ENCODE measurements around the gene TMEM51.

Gene TMEM51

GRCh38 chr1:15201221-15201620 is 47.7 kb downstream of the TMEM51 start:
- DNase-seq, result no peak

DNA sequence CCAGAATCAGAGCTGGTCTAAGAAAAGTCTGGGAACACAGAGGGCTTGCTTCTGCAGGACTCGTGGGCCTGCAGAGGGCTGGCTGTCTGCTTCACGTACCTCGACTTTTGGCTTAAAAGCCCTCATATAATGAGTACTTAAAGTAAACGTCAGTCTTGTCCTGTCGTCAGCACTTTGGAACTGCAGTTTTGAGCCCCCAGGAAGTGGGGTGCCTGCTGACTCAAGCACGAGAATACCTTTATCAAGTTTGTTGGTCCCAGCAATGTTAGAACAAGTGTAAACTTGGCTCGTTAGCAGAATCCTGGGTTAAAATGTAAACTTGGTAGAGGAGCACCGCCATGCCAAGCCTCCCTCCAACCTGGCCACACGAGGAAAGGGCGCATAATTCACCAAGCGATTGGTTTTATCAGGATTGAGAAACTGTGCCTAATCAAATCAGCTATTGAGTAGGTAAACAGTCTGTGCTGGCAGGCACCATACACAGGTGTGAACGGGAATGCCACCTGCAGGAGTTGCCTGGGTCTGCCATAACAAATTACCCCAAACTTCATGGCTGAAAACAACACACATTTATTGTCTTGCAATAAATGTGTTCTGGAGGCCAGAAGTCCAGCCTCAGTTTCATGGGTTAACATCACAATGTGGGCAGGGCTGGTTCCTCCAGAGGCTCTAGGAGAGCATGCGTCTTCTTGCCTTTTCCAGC is 48.5 kb downstream of the TMEM51 start:
- DNase-seq, result no peak

DNA sequence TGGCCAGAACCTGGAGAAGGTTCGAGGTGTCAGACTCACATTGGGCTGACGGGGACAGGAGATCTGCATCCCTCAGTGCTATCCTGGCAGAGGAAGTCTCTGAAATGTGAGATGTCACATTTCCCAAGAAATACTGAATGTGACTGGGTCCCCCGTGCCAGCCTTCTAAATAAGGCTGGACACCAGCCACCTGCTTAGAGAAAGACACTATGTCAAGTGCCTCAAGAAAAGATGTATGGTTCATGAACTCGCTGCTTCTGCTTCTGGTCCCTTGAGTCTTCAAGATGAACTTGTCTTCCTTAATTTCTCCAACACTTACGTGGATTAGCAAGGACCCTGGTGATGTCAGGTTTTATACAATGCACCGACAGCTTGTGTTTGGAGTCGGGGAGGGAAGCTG is 51.4 kb downstream of the TMEM51 start:
- no peak for DNase-seq

DNA sequence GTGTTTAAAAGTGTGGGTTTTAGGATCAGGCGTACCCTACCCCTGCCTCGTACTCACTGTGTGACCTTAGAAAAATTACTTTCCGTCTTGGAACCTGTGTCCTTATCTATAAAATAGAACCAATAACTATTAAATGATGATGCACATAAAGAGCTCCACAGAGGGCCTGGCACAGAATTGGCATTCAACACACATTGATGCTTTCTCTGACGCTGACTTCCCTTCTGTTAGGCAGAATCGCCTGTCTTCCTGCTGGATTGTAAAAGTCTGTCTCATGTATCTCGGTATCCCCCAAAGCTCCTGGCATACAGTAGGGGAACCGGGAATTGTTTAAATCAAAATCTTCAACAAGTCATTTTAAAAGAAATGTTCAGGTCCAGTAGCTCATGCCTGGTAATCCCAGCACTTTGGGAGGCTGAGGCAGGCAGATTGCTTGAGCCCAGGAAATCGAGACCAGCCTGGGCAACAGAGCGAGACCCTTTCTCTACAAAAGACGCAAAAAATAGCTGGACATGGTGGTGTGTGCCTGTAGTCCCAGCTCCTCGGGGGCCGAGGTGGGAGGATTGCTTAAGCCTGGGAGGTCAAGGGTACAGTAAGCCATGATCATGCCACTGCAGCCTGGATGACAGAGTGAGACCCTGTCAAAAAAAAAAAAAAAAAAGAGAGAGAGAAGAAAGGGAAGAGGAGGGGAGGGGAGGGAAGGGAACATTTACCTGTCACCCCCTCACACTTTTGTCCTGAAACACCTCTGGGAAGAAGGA is 52.2 kb downstream of the TMEM51 start:
- no peak for DNase-seq

- no peak for DNase-seq
These were observed 53.0 kb downstream of the TMEM51 start for GRCh38 chr1:15206418-15207030.

DNA sequence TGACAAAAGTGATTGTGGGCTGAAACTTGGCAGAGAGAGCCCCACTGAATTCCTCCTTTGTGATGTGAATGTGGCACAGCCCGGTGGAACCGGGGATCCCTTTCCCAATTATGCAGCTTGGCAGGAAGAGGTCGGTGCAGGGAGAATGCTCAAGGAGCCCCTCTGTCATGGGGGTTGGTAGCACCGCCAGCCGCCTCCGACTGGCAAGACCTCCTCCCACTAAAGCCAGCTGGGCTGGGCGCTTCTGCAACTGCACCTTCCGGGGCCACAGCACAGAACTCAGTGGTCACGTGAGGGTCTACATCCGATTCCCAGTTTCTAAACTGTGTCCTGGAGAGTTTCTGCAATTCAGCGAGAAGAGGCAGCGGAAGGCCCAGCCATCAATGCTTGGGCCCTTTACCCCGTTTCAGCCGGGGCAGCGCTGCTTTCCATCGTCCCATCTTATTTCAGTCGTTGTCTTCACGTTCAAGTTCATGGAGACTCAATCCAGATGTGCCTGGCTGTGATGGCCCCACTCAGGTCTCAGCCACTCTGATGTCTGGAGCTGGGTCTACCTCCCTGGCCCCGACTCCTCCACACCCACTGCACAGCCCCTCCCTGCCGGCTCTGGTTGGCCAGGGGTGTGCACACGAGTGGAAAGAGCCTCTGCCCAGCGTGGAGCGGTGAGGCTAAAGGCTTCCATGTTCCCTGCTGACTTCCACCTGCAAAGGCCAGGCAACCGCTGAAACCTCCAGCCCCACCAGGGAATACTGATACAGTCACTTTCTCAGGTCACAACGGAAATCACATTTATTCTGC is 53.7 kb downstream of the TMEM51 start:
- no peak for DNase-seq

DNA sequence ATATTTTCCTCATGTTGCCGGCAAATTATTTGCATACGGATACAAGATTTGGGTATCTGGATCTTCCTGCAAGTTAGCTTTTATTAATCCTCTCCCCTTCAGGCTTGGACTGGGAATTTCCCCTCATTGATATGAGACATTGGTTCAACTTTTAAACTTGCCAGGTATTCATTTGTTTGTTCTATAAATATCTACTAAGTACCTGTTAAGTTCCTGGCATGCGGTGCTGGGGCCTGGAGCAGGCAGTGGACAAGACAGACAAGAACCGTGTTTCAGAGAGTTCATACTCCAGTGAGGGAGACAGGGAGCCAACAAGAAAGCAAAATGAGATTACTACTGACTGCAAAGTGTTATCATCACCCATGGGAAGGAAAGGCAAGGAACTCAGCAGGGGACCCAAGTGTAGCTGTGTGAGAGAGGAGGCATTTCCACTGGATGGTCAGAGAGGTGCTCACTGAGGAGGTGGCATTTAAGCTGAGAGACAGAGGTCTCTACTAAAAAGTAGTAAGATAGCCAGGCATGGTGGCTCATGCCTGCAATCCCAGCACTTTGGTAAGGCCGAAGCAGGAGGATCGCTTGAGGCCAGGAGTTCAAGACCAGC is 54.4 kb downstream of the TMEM51 start:
- no peak for DNase-seq

DNA sequence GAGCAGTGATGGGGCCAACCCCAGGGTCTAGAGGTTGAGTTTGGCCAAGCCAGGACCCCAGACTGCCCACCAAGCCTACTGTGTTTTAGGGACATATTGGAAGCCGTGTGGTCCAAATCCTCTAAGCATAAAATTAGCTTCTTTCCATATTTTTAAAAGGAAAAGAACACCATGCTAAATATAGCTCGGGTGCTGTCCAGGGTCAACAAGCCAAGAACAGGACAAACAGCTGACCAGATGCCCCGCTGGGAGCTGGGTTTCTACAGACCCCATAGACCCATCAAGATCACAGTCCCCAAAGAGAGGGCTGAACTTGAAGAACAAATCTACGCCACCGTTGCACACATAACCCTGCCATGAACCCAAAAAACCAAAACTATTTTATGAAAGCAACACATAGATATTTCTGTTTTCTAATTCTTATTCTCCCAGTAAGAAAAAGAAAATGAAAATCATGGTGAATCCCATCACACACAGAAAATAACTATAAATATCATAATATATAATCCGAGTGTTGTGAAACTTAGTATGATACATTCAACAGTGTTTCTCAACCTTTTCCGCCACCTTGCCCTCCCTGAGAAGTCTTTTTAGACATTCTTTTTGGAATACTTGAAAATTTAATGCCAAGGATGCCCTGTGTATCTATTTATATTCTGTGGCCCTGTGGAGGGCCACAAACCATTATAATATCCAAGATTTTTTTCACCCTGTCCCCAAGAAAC is 57.3 kb downstream of the TMEM51 start:
- DNase-seq, result no peak

- DNase-seq, result no peak
These were observed 57.9 kb downstream of the TMEM51 start for GRCh38 chr1:15211424-15211823.

DNA sequence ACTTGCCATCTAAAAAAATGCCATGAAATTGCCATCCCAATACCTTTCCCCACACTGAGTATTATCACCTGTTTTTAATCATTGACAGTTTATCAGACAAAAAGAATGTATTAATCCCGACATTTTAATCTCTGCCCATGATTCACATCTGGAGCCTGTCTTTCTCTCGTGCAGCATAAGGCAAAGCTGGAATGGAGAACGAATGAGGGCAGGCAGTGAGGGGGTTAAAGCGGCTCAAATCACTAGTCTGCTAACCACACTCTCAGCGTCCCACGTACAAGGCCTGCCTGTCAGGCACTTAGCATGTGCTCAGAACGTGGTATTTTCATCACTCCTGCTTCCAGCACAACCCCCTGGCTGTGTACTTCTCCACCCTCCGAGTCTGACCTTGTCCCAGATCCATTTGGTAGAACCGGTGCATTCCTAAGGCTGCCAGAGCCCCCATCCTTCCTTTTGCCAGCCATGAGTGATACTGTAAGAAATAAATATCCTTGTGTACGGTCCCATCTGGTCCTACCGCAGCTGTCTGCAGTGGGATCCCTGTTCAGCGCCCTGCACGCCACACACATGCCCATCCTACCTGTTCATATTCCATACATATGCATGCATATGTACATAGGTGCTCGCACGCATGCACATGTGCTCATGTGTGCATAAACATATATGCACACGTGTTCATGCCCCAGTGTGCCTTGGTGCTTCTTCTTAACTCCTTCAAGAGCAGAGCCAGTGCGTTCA is 58.8 kb downstream of the TMEM51 start:
- DNase-seq, result no peak

GRCh38 chr1:15212954-15213291 is 59.4 kb downstream of the TMEM51 start:
- DNase-seq, result no peak

DNA sequence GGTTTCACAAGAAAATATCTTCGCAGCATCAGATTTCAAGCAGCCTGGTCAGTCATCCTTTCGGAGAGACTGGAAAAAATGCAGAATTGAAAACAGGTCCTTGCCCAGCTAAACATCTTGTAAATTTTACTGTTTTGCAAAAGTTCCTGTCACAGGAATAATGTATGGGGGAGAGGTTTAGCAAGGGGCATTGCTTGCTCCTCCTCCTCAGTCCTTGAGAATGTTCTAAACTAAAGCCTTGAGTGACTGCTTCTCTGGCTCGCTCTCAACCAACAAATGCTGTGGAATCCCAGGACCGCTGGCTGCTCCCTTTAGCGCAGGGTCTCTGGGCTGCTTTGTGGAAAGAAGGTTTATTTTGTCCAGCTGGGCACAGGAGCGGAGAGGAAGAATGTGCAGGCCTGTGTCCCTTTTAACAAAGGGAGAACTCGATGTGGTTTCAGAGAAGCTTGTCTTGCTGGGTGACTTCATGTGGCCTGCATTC is 59.8 kb downstream of the TMEM51 start:
- DNase-seq, result no peak

DNA sequence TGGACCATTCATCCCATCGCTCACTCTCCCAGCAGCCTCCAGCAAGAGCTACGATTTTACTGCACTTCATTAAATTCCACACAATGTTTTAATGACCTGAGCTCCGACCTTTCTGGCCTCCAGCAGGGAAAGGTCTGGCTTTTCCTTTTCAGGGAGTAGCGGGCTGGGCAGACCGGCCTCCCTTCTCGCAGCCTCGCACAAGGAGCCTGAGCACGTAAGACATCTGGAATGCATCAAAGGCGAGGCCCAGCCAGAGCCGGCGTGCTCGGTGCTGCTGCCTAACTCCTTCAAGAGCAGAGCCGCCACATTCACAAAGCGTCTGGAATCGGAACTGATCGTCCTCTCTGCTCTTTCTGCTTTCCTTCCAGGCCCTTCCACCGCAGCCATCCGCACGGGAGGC is 61.0 kb downstream of the TMEM51 start:
- no peak for DNase-seq

- DNase-seq, result no peak
These were observed 61.6 kb downstream of the TMEM51 start for GRCh38 chr1:15215116-15215515.

DNA sequence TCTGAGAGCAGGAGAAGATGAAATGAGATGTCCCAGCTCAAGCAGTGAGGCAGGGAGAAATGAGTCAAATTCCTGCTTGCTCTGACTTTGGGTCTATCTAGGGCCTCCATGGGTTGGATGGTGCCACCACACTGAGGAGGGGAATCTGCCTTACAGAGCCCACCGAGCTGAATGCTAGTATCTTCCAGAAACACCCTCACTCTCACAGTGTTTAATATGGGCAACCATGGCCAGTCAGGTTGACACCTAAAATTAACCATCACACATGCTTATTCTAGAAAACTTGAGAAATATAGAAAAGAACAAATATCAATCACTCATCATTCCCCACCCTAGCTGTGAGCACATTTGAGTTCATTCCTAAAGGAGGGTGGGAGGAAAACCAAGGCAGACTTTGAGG is 64.1 kb downstream of the TMEM51 start:
- no peak for DNase-seq

- peak; percentile 4 for DNase-seq
These were observed 65.0 kb downstream of the TMEM51 start for GRCh38 chr1:15218287-15219279.

- no peak for DNase-seq
These were observed 65.9 kb downstream of the TMEM51 start for GRCh38 chr1:15219280-15220023.

DNA sequence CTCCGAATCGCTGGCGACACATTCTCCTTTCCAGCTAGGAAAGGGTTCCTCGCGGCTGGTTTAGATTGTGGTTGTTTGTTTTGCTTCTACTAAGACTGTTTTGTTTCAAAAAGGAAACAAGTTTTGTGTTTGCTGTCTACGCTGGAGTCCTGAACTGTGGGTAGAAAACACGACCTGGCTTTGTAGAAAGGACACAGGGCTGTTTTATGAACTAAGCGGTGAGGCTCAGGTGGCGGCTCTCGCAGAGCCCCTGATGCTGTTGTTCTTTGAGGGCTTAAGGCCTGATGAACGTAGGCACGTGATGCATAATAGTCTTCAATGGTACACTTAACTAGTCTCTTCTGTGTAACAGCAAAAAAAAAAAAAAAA is 66.5 kb downstream of the TMEM51 start:
- DNase-seq, result no peak

DNA sequence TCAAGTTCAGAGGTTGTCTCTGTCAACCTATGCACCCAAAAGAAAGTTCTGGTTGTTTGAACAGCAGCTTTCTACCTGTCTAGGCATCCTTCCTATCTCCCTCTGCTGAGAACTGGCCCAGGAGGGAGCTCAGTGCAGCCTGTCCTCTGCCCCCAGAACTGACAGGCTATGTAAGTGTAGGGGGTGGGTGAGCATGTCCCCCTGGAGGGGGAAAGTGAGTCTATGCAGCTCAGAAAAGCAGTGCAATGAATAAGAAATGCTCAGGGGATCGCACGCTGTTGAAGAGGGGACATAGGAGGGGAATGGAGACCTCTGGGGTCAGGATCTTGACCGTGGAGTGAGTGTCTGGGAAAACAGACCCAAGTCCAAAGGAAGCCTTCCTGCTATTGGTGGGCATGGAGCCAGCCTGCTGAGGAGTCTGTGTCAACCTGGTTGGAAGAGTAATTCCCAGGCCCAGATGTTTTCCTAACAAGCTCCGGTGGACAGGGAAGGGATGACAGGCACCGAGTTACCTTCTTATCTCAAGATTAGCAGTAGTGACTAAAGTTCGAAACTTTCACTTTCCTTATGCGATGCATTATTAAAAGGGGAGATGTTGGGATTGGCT is 67.4 kb downstream of the TMEM51 start:
- no peak for DNase-seq
